ENCODE results near the gene TLR2. TPM values are rescaled to one million over a fixed set of nuclear protein-coding genes. Genes with fewer than 3 reads are reported as not detected.

The TLR2 gene
- total RNA-seq, 2 experiments from 2014 or later: 0.56 to 1.8 TPM

- no peak overlapping the region for H3K27ac Mint-ChIP-seq
- no peak for DNase-seq
- H3K4me3 Mint-ChIP-seq: no peak overlapping the region
- peaks cover 8% of the 10 kb centered on the region for H3K9me3 Mint-ChIP-seq
- peaks cover 6% of the 10 kb centered on the region for H3K4me1 Mint-ChIP-seq (ENCODE audit: low read depth)
- H3K36me3 Mint-ChIP-seq (ENCODE audit: low read depth): no peaks in the 10 kb centered on the region
- POLR2A ChIA-PET: no interaction called here
- no peak for TF ChIP-seq CTCF (IDR thresholded peaks at IDR 0.05)
- CTCF ChIA-PET: interaction anchor here (1.3 kb wide), 1 partner anchor 70 kb away, joined by 4 read pairs; no protein-coding TSS in a partner anchor
- intact Hi-C loops (cut with micrococcal nuclease): no loop called here
- ATAC-seq: no peak
- H3K27me3 Mint-ChIP-seq: peaks cover 16% of the 10 kb centered on the region
These were observed 4.6 kb upstream of the TLR2 start for GRCh38 chr4:153679486-153679885.

GRCh38 chr4:153683763-153684181 lies 308 bp upstream of the TLR2 start:
- Mint-ChIP-seq H3K36me3 (ENCODE audit: low read depth) (peaks cover 4% of the 10 kb centered on the region), H3K9me3 (peaks cover 9% of the 10 kb centered on the region), H3K4me3 (peak overlapping the region; percentile 50), H3K4me1 (ENCODE audit: low read depth) (peaks cover 12% of the 10 kb centered on the region), H3K27ac (no peak overlapping the region), H3K27me3 (peaks cover 25% of the 10 kb centered on the region)
- no peak for DNase-seq
- no peak for ATAC-seq
- intact Hi-C loops (cut with micrococcal nuclease): no loop called here
- ChIA-PET POLR2A (no interaction called here), CTCF (interaction anchor here (0.9 to 1.5 kb wide), 6 partner anchors 28 to 67 kb away, joined by 3 to 5 read pairs (median 4); no protein-coding TSS in a partner anchor)
- no peak for TF ChIP-seq CTCF (IDR thresholded peaks at IDR 0.05)

GRCh38 chr4:153684971-153685371 lies 891 bp downstream of the TLR2 start:
- intact Hi-C loops (cut with micrococcal nuclease): no loop called here
- no peak for TF ChIP-seq CTCF (IDR thresholded peaks at IDR 0.05)
- Mint-ChIP-seq H3K27me3 (peaks cover 23% of the 10 kb centered on the region), H3K4me3 (peak overlapping the region; percentile 73), H3K4me1 (ENCODE audit: low read depth) (peaks cover 12% of the 10 kb centered on the region), H3K36me3 (ENCODE audit: low read depth) (peaks cover 7% of the 10 kb centered on the region), H3K9me3 (peaks cover 16% of the 10 kb centered on the region), H3K27ac (no peak overlapping the region)
- POLR2A ChIA-PET: interaction anchor here (1.0 kb wide), 1 partner anchor 50 kb away, joined by 3 read pairs; no protein-coding TSS in a partner anchor
- ATAC-seq (no peak), DNase-seq (no peak)
- CTCF ChIA-PET: interaction anchor here (1.3 to 1.5 kb wide), 2 partner anchors 36 to 41 kb away, joined by 4 read pairs; no protein-coding TSS in a partner anchor

- intact Hi-C loops (cut with micrococcal nuclease): no loop called here
- Mint-ChIP-seq H3K9me3 (no peaks in the 10 kb centered on the region), H3K4me3 (no peak overlapping the region), H3K27me3 (peaks cover 2% of the 10 kb centered on the region), H3K27ac (no peak overlapping the region), H3K36me3 (ENCODE audit: low read depth) (no peaks in the 10 kb centered on the region), H3K4me1 (ENCODE audit: low read depth) (peaks cover 7% of the 10 kb centered on the region)
- ChIA-PET POLR2A (no interaction called here), CTCF (no interaction called here)
- TF ChIP-seq CTCF (IDR thresholded peaks at IDR 0.05): no peak
- DNase-seq (no peak), ATAC-seq (no peak)
These were observed 20.4 kb downstream of the TLR2 start for GRCh38 chr4:153704522-153704921.

- peak overlapping the region; percentile 13 for H3K27ac Mint-ChIP-seq
- DNase-seq: no peak
- H3K4me3 Mint-ChIP-seq: no peak overlapping the region
- ChIA-PET CTCF (interaction anchor here (1.2 to 1.5 kb wide), 2 partner anchors 63 to 71 kb away, joined by 3 read pairs; no protein-coding TSS in a partner anchor), POLR2A (no interaction called here)
- H3K27me3 Mint-ChIP-seq: peaks cover 4% of the 10 kb centered on the region
- H3K4me1 Mint-ChIP-seq (ENCODE audit: low read depth): peaks cover 7% of the 10 kb centered on the region
- no peak for TF ChIP-seq CTCF (IDR thresholded peaks at IDR 0.05)
- intact Hi-C loops (cut with micrococcal nuclease): no loop called here
- H3K36me3 Mint-ChIP-seq (ENCODE audit: low read depth): no peaks in the 10 kb centered on the region
- ATAC-seq: no peak
- no peaks in the 10 kb centered on the region for H3K9me3 Mint-ChIP-seq
These were observed 21.8 kb downstream of the TLR2 start for GRCh38 chr4:153705743-153706468.

Data from activated CD8-positive, alpha-beta T cell treated with anti-CD3 and anti-CD28 coated beads for 36 hours (primary cell).